GOT3 (cell line): ENCODE results near the gene RPL13A.
"Not testable (repeated sequence)": the region's sequence is repeated elsewhere in the genome, so short reads cannot be mapped to it uniquely, and the experiment has no call there.

Experiments used
- DNase-seq: peaks from one replicate; lab custom pipeline; 2025; ENCODE audit warnings: mixed read lengths; lab: John Stamatoyannopoulos, UW

Gene RPL13A

GRCh38 chr19:49487277-49488045 is at the start of gene RPL13A:
Gene RPL13A, plus strand, starts transcription at chr19:49487608. Its CDS starts 22 bp downstream, at chr19:49487630.
- peak; percentile 98 for DNase-seq

- DNase-seq = no peak
Observed at GRCh38 chr19:49438261-49438660, 49.1 kb upstream of the RPL13A start.

- no peak for DNase-seq
Observed at GRCh38 chr19:49439836-49440235, 47.6 kb upstream of the RPL13A start.

GRCh38 chr19:49440439-49441209 is 46.8 kb upstream of the RPL13A start:
- no peak for DNase-seq

GRCh38 chr19:49441210-49441959 is 46.0 kb upstream of the RPL13A start, which contains the start of gene SLC17A7:
Gene SLC17A7, minus strand, starts transcription at chr19:49441527. Its CDS starts 148 bp downstream, at chr19:49441379.
- DNase-seq = no peak

- DNase-seq = no peak
Observed at GRCh38 chr19:49441960-49442350, 45.5 kb upstream of the RPL13A start.

GRCh38 chr19:49442354-49442753 is 45.1 kb upstream of the RPL13A start:
- no peak for DNase-seq

GRCh38 chr19:49442771-49443365 is 44.5 kb upstream of the RPL13A start:
- peak; percentile 77 for DNase-seq

GRCh38 chr19:49443366-49444099 is 43.9 kb upstream of the RPL13A start:
- peak; percentile 86 for DNase-seq

GRCh38 chr19:49444100-49444700 is 43.2 kb upstream of the RPL13A start:
- not testable (repeated sequence) for DNase-seq

- no peak for DNase-seq
Observed at GRCh38 chr19:49445997-49446396, 41.4 kb upstream of the RPL13A start.

- no peak for DNase-seq
Observed at GRCh38 chr19:49447485-49448431, 39.6 kb upstream of the RPL13A start.

GRCh38 chr19:49448432-49448786 is 39.0 kb upstream of the RPL13A start:
- DNase-seq = no peak

- no peak for DNase-seq
Observed at GRCh38 chr19:49450405-49450804, 37.0 kb upstream of the RPL13A start.

GRCh38 chr19:49451430-49452181 is 35.8 kb upstream of the RPL13A start, which contains the start of gene PIH1D1:
Gene PIH1D1, minus strand, starts transcription at chr19:49451814. Its CDS starts 240 bp downstream, at chr19:49451574.
- DNase-seq = peak; percentile 87

- DNase-seq = peak; percentile 95
Observed at GRCh38 chr19:49453013-49453756, 34.2 kb upstream of the RPL13A start, which contains the start of gene ALDH16A1. Gene ALDH16A1, plus strand, starts transcription at chr19:49453225. Its CDS starts 107 bp downstream, at chr19:49453332.

- no peak for DNase-seq
Observed at GRCh38 chr19:49453757-49454240, 33.6 kb upstream of the RPL13A start.

- DNase-seq = no peak
Observed at GRCh38 chr19:49455773-49456172, 31.6 kb upstream of the RPL13A start.
